ENCODE measurements around the gene SMIM1.

Gene SMIM1

GRCh38 chr1:3825356-3825755 lies 52.8 kb downstream of the SMIM1 start:
- DNase-seq (ENCODE audit: low spot score) = no peak
- CTCF ChIA-PET = no interaction called here
- TF ChIP-seq CTCF (conservative IDR thresholded peaks at IDR 0.05; ENCODE audit: low read depth) = no peak
- POLR2A ChIA-PET (ENCODE audit: low non-redundant PET) = no interaction called here
- no peak overlapping the region for H3K27ac ChIP-seq
